ENCODE data around the gene PARD3B.

- TF ChIP-seq YY1 (IDR thresholded peaks at IDR 0.05; ENCODE audit: insufficient read depth, insufficient read length): no peak
- no peak for TF ChIP-seq SUZ12 (IDR thresholded peaks at IDR 0.05; ENCODE audit: extremely low read depth, insufficient read depth, insufficient read length)
- no peak for TF ChIP-seq ZNF274 (IDR thresholded peaks at IDR 0.05; ENCODE audit: low read depth, low read length)
Measured at GRCh38 chr2:205232086-205232485, 686.8 kb downstream of the PARD3B start.

All from NT2/D1 (cell line).